CD4-positive, alpha-beta T cell (primary cell): ENCODE data around the gene C19orf67. TPM values are rescaled to one million over a fixed set of nuclear protein-coding genes. Genes with fewer than 3 reads are reported as not detected.

Source experiments
- ATAC-seq: fragments of 200-7000 bp; cut with Tn5 transposase; one replicate; pipeline ENCODE4 v1.10.0; 2022; ENCODE audit warnings: mild to moderate bottlenecking; ENCODE audit not compliant: poor library complexity
- CTCF ChIA-PET: fragments of 350-600 bp; sonication (Branson Sonifier 250); formaldehyde crosslinking; loops from one replicate; lab custom pipeline; 2021; ENCODE audit warnings: antibody characterized with exemption, inconsistent platforms; lab: Charles Lee
- POLR2A ChIA-PET: fragments of 350-600 bp; sonication (Branson Sonifier 250); formaldehyde crosslinking; loops from one replicate; lab custom pipeline; 2021; ENCODE audit warnings: antibody characterized with exemption, inconsistent platforms; lab: Charles Lee
- DNase-seq, 14 experiments: peaks; one replicate each; pipeline ENCODE4 v3.0.0-alpha.2; 2013 to 2020; ENCODE audit warnings: mixed read lengths in 2 of 14
- H3K27ac ChIP-seq, 2 donors: one replicate each; pipeline versions ENCODE4 v1.5.1 to v1.7.0; 2013; ENCODE audit warnings: low read length in 2 of 2, low read depth in 1 of 2, mild to moderate bottlenecking in 1 of 2
- H3K27me3 ChIP-seq, 2 experiments: 1 replicate in 1 of 2; 2 replicates in 1 of 2; pipeline versions ENCODE4 v1.6.1 to v1.7.0; 2013; ENCODE audit warnings: low read length in 2 of 2, control low read depth in 1 of 2, mild to moderate bottlenecking in 1 of 2, moderate library complexity in 1 of 2; ENCODE audit not compliant: insufficient read depth in 2 of 2, control insufficient read depth in 1 of 2
- H3K36me3 ChIP-seq: one replicate; pipeline ENCODE4 v1.6.1; 2013; ENCODE audit warnings: low read length, control low read depth; ENCODE audit not compliant: insufficient read depth
- H3K4me1 ChIP-seq: one replicate; pipeline ENCODE4 v1.6.1; 2013; ENCODE audit warnings: low read length, control low read depth; ENCODE audit not compliant: insufficient read depth
- H3K4me3 ChIP-seq: one replicate; pipeline ENCODE4 v1.5.1; 2013; ENCODE audit warnings: mild to moderate bottlenecking, low read length, moderate library complexity
- H3K9me3 ChIP-seq, 2 experiments: 1 replicate in 1 of 2; 2 replicates in 1 of 2; pipeline versions ENCODE4 v1.6.1 to v1.7.0; 2013; ENCODE audit warnings: low read length in 2 of 2, mild to moderate bottlenecking in 2 of 2, control low read depth in 1 of 2, moderate library complexity in 1 of 2; ENCODE audit not compliant: control insufficient read depth in 1 of 2, insufficient read depth in 1 of 2
- H3K27ac Mint-ChIP-seq: one replicate; pipeline ENCODE4 v1.8.0; 2020; ENCODE audit warnings: mixed read lengths
- H3K27me3 Mint-ChIP-seq: one replicate; pipeline ENCODE4 v1.8.0; 2021; ENCODE audit warnings: mixed read lengths
- H3K36me3 Mint-ChIP-seq: one replicate; pipeline ENCODE4 v1.8.0; 2021; ENCODE audit warnings: low read depth, mixed read lengths
- H3K4me1 Mint-ChIP-seq: one replicate; pipeline ENCODE4 v1.8.0; 2021; ENCODE audit warnings: low read depth, mixed read lengths
- H3K4me3 Mint-ChIP-seq: one replicate; pipeline ENCODE4 v1.8.0; 2020; ENCODE audit warnings: mild to moderate bottlenecking, mixed read lengths
- H3K9me3 Mint-ChIP-seq: one replicate; pipeline ENCODE4 v1.8.0; 2020; ENCODE audit warnings: mixed read lengths
- intact Hi-C, 2 experiments: fragments of 100-400 bp; cut with DNase I in 1 of 2; cut with micrococcal nuclease in 1 of 2; formaldehyde crosslinking; loops; one replicate each; pipeline versions ENCODE4 v1.15.1 to v1.9.0; 2023 to 2025; cut with DNase I, micrococcal nuclease
- total RNA-seq, 174 experiments: library from RNA in 2 of 174; stranded (reverse) in 2 of 174; gene quantifications; one replicate each; pipeline ENCODE4 v1.2.3 and lab custom pipeline; 2021 to 2026
- TF ChIP-seq, protein P1 (sequence below): fragments of 200-600 bp; IDR thresholded peaks from one replicate; pipeline ENCODE4 v1.8.0; 2022; ENCODE audit warnings: antibody characterized with exemption, mild to moderate bottlenecking

Gene C19orf67
- total RNA-seq, 2 experiments from 2014 or later = not detected

DNA sequence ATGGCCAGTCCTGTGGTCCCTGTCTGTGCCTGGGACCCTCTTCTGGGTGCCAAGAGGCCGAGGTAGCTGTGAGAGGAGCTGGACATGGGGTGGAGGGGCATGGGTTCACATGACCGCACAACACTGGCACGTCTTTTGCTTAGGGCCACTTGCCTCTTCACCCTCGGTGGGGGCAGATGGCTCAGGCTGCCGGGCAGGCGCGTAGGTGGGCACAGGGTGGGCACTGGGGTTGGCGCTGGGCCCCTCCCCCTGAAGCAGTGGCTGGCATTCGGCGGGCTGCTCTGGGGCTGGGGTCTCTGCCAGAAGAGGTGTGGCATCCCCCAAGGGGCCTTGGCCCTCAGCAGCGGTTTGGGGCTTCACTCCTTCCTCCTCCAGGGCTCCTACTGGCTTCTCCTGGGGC is 32.1 kb downstream of the C19orf67 start:
- ChIA-PET POLR2A (interaction anchor here (0.9 to 1.2 kb wide), 2 partner anchors 46 to 83 kb away, joined by 3 to 4 read pairs; partner anchors contain the start of gene ASF1B), CTCF (interaction anchor here (0.8 to 1.4 kb wide), 3 partner anchors 18 to 94 kb away, joined by 3 to 4 read pairs (median 3); no protein-coding TSS in a partner anchor)
- Histone ChIP-seq H3K9me3 (peaks cover 0 to 13% of the 10 kb centered on the region in 2 experiments), H3K4me1 (peaks cover 19% of the 10 kb centered on the region), H3K27ac (no peak overlapping the region), H3K36me3 (peaks cover 40% of the 10 kb centered on the region), H3K27me3 (peaks cover 7 to 9% of the 10 kb centered on the region in 2 experiments), H3K4me3 (no peak overlapping the region)
- intact Hi-C loops = no loop called here
- Mint-ChIP-seq H3K9me3 (no peaks in the 10 kb centered on the region), H3K27me3 (peaks cover 10% of the 10 kb centered on the region), H3K27ac (no peak overlapping the region), H3K36me3 (peaks cover 53% of the 10 kb centered on the region), H3K4me1 (peaks cover 18% of the 10 kb centered on the region), H3K4me3 (no peak overlapping the region)
- ATAC-seq = no peak
- TF ChIP-seq, protein P1, sequence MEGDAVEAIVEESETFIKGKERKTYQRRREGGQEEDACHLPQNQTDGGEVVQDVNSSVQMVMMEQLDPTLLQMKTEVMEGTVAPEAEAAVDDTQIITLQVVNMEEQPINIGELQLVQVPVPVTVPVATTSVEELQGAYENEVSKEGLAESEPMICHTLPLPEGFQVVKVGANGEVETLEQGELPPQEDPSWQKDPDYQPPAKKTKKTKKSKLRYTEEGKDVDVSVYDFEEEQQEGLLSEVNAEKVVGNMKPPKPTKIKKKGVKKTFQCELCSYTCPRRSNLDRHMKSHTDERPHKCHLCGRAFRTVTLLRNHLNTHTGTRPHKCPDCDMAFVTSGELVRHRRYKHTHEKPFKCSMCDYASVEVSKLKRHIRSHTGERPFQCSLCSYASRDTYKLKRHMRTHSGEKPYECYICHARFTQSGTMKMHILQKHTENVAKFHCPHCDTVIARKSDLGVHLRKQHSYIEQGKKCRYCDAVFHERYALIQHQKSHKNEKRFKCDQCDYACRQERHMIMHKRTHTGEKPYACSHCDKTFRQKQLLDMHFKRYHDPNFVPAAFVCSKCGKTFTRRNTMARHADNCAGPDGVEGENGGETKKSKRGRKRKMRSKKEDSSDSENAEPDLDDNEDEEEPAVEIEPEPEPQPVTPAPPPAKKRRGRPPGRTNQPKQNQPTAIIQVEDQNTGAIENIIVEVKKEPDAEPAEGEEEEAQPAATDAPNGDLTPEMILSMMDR = no peak
- no peak for DNase-seq

DNA sequence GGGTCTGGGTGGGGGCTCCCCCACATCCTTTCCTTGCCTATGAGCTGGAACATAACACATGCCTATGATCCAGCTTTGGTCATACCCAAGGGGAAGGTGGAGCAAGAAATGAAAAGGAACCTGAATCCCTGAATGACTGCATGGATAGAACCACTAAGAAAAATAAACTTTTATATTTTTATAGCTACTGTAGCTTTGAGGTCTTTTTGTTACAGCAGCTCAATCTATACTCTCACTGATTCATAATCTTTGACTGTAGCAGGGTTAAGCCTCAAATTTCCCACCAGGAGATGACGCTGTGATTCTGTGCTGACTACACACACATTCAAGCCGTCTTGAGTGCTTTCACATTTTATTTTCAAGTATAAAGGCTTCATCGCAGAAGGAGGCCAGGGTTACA is 32.6 kb downstream of the C19orf67 start:
- intact Hi-C loops = no loop called here
- peaks cover 5% of the 10 kb centered on the region for H3K27me3 Mint-ChIP-seq
- Histone ChIP-seq H3K27me3 (peaks cover 3 to 4% of the 10 kb centered on the region in 2 experiments), H3K4me1 (peaks cover 17% of the 10 kb centered on the region), H3K36me3 (peaks cover 45% of the 10 kb centered on the region), H3K27ac (no peak overlapping the region), H3K4me3 (no peak overlapping the region), H3K9me3 (peaks cover 0 to 14% of the 10 kb centered on the region in 2 experiments)
- DNase-seq (no peak), ATAC-seq (no peak)
- ChIA-PET CTCF (interaction anchor here (0.8 to 1.4 kb wide), 3 partner anchors 19 to 93 kb away, joined by 3 to 4 read pairs (median 3); no protein-coding TSS in a partner anchor), POLR2A (interaction anchor here (0.8 to 1.2 kb wide), 5 partner anchors 21 to 171 kb away, joined by 3 to 4 read pairs (median 4); partner anchors contain the start of genes ASF1B and IL27RA)
- no peaks in the 10 kb centered on the region for H3K9me3 Mint-ChIP-seq
- peaks cover 57% of the 10 kb centered on the region for H3K36me3 Mint-ChIP-seq
- peak overlapping the region; percentile 27 for H3K27ac Mint-ChIP-seq
- H3K4me1 Mint-ChIP-seq = peaks cover 16% of the 10 kb centered on the region
- no peak overlapping the region for H3K4me3 Mint-ChIP-seq
- TF ChIP-seq, protein P1 = no peak

GRCh38 chr19:14052470-14052869 is 33.1 kb downstream of the C19orf67 start:
- peaks cover 12% of the 10 kb centered on the region for H3K4me1 ChIP-seq
- intact Hi-C loops = no loop called here
- H3K4me3 Mint-ChIP-seq = no peak overlapping the region
- H3K4me3 ChIP-seq = no peak overlapping the region
- peak overlapping the region; percentile 27 for H3K27ac Mint-ChIP-seq
- DNase-seq = no peak
- H3K9me3 Mint-ChIP-seq = no peaks in the 10 kb centered on the region
- ATAC-seq = no peak
- H3K9me3 ChIP-seq = peaks cover 0 to 14% of the 10 kb centered on the region in 2 experiments
- H3K27me3 Mint-ChIP-seq = no peaks in the 10 kb centered on the region
- ChIA-PET CTCF (interaction anchor here (0.8 to 1.4 kb wide), 2 partner anchors 19 to 27 kb away, joined by 3 to 4 read pairs; no protein-coding TSS in a partner anchor), POLR2A (interaction anchor here (0.8 to 1.2 kb wide), 4 partner anchors 20 to 171 kb away, joined by 3 to 4 read pairs (median 4); partner anchors contain the start of genes ASF1B and IL27RA)
- no peak overlapping the region for H3K27ac ChIP-seq
- H3K27me3 ChIP-seq = no peaks in the 10 kb centered on the region
- peaks cover 16% of the 10 kb centered on the region for H3K4me1 Mint-ChIP-seq
- peaks cover 58% of the 10 kb centered on the region for H3K36me3 Mint-ChIP-seq
- peaks cover 47% of the 10 kb centered on the region for H3K36me3 ChIP-seq
- TF ChIP-seq, protein P1 = no peak
